HG03103 (cell line): ENCODE data around the gene BSND.

ENCODE experiments used
- ATAC-seq: cut with Tn5 transposase; IDR thresholded peaks from one replicate; pipeline ENCODE4 v1.9.1; 2021; ENCODE audit warnings: low read depth; ENCODE audit not compliant: unreplicated experiment

The BSND gene

DNA sequence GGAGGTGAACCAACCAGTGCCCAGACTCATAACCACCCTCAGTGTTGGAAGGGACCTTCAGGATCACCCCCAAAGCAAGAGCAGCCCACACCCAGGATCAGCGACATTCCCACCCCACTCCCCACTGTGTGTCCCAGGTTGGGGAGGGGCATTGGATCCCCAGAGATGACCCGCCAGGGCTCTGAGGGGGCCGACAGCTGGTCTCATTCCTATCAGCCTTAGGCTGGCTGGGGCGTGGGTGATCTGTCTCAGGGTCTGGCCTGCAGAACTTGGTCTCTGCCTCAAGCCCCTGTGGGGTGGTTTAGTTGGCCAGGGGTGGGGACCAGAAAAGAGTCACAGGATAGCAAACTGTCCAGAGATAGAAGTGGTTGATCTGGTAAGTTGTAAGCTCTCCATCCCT is 7.8 kb upstream of the BSND start:
- ATAC-seq: no peak

DNA sequence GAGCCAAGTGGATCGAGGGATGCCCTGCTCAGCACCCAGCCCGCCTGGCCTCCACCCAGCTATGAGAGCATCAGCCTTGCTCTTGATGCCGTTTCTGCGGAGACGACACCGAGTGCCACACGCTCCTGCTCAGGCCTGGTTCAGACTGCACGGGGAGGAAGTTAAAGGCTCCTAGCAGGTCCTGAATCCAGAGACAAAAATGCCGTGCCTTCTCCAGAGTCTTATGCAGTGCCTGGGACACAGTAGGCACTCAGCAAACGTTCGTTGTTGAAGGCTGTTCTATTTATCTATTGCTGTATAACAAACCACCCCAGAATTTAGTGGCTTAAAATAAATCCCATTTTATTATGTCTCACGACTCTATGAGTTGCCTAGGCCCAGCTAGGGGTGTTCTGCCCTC is 6.8 kb upstream of the BSND start:
- no peak for ATAC-seq

DNA sequence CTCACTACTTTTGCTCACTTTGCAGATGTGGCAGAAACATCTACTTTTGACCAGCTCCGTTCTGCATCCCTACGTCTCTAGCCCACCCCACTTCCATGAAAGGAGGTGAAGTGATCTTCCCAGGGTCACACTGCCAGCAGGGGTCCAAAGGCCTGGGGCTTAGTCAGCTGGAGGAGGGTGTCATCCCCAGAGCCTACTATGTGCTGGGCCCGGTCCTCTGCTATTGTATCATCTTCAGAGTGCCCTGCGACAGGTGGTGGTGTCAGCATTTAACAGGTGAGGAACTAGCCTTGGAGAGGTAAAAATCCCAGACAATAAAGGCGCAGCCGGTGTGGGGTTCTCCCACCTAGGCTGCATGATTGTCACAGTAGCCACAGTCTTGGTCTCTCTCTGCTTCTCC is 5.6 kb upstream of the BSND start:
- no peak for ATAC-seq

DNA sequence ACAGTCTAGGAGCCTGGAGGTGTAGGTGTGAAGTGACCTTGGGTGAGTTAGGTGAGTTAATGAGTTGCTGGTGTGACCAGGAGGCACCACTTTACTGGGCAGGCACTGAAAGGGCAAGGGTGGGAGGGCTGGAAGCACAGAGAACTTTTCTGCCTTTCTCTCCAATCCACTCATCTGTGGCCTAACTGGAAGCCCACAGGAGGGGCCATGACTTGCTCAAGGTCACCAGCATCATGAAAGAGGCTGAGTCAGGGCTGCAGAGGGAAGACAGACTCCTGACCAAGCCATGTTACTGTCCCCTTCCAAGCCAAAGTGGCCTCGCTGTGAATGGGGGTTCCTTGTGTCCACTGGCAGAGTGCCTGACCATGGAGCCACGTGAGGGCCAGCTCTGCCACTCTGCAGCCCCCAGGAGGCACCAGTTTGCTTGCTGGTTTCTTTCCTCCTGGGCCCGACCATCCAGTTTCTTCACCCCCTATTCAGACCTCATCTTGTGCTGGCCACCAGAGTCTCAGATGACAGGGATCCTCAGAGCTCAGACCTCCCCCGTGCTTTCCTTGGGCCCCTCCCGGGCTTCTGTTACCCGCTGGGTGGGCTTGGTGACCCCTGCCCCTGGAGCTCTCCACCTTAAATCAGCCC is 4.3 kb upstream of the BSND start:
- ATAC-seq: no peak

DNA sequence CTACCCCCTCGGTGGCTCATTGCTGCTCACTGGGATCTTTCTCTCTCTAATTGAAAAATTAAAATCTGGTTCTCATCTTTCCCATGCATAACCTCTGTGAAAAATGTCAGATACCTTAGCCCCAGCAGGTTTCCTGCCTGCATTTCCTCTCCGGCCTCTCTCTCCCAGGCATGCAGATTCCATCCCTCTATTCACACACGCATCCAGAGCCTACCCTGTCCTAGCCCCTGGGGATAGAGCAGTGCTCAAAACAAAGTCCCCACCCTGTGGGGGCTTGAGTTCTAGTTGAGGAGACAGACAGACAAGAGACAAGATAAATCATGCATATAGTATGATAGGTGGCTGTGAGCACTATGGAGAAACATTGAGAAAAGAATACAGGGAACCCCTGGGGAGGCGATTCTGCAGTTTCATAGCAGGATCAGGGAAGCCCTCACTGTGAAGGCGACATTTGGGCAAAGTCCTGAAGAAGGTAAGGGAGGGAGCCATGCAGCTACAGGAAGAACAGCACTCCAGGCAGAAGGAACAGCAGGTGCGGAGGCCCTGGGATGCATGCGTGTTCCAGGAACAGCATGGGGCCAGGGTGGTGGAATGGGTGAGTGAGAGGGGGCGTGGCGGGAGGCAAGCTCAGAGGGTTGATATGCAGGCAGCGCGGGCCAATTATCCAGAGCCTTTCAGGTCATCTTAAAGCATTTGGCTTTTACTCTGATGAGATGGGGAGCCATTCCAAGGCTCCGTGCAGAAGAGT is 3.5 kb upstream of the BSND start:
- no peak for ATAC-seq

DNA sequence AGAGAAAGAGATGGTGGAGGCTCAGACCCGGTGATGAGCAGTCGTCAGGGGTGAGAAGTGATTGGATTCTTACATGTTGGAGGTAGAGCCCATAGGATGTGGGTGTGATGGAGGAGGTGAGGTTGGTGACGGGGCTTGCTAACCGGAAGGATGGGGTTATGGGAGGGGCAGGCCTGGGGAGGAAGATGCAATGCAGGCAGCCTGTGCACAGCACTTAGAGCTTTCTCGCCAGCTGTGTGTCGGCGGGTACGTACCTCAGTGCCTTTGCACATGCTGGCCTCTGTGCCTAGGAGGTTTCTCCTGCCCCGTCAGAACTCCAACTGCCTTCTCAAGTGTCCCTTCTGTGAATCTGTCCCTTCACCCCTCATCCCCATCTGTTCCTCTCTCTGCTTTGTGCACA is 2.9 kb upstream of the BSND start:
- ATAC-seq: no peak

DNA sequence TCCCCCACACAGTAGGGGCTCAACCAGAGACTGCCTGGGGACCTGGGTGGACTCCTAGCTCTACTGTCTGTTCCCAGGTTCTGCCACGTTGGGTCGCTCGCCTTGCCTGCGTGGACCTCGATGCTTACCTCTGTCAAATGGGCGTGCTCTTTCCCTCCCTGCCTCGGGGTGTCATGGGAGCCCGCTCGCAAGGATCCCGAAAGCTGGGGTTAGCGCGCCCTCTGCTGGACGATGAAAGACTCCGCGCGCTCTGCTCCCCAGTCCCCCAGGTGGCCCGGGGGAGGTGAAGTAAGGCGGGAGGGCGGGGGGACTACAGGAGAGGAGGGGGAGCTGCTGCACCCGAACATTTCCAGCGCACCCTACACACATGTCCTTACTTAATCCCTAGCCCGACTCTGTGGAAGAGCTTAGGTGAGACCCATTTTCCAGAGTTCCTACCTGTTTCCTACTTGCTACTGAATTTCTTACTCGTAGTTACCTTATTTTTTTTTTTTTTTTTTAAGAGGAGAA is 2.3 kb upstream of the BSND start:
- ATAC-seq: peak; percentile 79

DNA sequence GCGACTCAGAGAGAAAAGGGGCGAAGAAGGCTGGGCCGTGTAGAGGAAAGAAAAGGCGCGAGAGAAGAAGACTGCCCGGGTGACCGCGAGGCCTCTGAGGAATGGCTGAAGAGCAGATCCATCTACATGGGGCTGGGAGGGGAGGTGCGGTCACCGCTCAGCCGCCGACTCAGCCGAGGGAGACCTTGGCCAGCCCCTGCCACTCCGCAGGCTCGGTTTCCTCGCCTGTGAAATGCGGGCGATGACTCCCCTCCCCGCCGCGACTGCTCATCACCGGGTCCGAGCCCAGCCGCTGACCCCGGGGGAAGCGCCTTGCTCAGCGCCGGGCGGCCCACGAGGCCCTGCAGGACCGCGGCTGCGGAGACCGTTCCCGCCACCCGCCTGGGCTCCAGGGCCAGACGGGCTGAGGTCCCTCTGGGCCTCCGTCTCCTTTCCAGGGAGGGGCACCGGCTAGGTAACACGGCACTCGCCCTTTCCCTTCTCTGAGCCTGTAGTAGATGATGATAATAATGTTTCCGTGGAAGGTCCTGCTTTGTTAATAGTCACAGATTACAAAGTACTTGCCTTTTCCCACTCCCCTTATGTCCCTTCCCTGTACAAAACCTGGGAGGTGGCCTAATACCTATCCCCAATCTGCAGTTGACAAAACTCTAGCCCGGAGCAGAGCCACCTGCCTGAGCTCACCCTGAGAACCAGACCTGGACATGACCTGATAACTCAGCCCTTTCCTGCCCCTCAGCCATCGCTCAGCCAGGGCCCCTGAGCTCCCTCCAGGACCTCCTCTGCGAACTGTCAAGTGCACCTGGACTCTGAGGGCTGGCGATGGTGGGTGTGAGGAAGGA is 1.6 kb upstream of the BSND start:
- no peak for ATAC-seq

DNA sequence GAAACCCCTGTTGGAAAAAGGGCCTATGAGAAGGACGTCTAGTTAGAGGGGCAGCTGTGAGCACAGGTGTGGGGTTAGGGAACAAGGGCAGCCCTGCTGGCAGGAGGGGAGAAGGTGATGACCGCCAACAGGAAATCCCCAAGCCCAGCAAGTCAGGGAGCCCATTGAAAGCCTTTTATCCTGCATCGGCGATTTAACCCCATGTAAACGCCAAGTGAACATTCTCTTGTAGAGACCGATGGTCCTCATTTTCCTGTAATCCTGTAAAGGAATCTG is 1.1 kb upstream of the BSND start:
- no peak for ATAC-seq

DNA sequence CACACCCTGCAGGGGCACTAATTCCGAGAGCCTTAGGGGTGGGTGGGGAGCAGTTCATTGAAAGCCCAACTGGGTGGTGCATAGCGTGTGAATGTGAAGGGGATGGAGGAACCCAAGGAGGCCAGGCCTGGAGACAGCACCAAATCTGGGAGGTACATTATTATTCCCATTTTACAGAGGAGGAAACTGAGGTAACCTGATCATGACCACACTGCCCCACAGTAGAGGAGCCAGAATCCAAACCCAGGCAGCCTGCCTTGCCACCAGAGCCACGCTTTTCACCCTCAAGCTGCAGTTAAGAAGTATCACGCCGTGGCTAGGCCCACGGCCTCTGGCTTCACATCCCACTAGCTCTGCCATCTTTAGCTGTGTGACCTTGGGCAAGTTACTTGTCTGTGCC is 633 bp upstream of the BSND start:
- no peak for ATAC-seq

DNA sequence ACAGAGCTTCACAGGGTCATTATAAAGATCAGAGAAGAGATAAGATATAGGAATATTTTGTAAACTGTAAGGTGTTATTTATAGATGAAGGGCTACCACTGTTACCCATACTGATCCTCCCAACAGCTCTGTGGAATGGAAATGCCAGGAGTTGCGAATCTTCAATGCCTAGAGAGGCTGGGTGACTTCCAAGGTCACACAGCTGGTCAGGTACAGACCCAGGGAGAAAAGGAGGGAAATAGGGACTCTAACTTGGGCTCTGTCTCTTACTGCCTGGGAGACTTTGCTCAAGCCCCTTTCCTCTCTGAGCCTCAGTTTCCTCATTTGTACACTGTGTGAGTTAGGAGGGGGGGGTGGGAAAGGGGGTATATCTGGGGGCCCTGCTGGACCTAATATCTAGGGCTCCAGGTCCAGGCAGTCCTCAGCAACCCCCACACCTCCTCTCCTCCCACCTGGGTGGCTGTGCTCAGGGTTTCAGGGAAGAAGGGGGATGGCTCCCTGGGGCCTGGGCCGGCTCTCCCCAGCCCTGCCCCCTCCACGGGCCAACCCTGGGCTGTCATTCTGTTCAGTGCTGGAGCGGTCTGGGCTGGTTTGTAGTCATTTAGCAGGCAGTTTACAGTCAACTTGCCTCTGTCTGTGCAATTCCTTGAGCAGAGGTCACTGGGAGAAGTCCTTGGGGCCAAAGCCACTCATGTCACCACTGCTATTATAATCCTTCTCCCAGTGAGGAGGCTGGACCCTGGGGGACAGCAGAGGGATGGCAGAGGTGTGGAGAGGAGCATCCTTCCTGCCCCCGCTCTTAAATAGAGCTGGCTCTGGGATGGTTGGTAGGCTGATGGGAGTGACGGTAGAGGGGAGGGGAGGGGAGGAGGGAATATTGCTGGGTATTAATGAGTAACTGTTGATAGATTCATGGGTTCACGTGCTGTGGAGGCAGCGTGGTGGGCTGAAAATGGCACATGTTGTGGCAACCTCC is 1.7 kb downstream of the BSND start:
- ATAC-seq: no peak

DNA sequence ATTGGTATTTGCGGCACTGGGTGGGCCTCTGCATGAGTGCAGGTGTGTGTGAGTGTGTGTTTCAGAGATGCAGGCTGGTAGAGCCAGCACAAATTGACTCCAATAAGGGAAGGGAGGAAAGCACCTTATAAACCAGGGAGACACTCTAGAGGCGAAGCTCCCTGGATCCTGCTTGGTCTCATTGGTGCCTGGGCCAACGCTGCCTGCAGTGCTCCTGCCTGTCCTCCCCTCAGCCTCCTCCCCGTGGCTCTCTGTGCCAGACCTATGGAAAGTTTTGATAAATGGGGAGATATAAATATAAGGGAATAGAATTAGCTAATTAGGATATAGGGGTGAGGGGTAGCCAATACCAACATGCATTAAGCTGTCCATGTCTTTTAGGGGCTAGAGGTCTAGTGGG is 2.6 kb downstream of the BSND start:
- no peak for ATAC-seq

DNA sequence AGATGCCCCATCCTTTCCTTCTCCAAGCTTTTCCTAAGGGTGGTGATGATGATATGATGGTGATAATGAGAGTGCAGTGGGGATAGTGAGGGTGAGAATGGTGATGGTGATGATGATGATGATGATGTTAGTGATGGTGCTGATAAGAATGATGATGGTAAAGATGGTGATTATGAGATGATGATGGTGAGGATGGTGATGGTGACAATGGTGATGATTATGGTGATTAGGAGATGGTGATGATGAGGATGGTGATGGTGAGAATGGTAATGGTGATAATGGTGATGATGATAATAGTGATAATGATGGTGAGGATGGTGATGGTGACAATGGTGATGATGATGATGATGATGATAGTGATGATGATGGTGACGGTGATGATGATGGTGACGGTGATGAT is 4.0 kb downstream of the BSND start:
- no peak for ATAC-seq

DNA sequence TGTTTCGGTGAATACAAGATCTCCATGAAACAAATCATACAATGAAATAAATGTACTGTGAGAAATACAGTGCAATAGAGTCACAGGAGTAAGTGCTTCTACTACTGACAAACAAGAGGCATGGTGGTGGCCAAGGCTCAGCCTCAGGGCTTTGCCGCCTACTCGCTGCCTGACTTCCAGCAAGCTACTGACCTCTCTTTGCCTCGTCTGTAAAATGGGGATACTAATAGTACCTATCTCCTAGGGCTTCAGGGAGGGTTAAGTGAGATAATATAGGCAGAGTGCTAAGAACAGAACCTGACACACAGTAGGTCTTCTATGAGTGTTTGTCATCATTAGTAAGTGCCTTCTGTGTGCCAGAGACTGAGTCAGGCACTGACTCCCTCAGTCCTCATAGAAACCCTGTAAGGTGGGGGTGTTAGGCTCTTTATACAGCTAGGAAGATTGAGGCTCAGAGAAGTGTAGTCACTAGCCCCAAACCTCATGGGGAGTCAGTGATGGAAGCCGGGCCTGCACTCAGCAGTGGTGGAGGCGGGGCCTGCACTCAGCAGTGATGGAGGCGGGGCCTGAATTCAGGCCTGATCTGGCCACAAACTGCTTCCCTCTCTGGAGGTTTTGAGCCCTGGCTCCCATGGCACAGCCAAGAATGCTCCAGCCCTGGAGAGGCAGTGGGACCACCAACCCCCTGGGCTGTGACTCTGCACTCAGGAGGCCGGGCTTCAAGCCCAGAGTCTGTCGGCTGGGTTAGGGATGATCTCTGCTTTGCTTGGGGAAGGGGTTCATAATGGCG is 6.8 kb downstream of the BSND start:
- ATAC-seq: no peak

DNA sequence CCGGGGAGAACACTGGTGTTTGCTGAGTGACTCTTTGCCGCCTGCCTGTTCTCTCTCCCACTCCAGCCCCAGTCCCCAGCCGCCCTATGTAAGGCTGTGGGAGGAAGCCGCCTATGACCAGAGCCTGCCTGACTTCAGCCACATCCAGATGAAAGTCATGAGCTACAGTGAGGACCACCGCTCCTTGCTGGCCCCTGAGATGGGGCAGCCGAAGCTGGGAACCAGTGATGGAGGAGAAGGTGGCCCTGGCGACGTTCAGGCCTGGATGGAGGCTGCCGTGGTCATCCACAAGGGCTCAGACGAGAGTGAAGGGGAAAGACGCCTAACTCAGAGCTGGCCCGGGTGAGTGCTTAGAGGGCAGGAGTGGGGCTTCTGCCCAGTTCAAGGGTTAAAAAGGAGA is 8.2 kb downstream of the BSND start:
- no peak for ATAC-seq

DNA sequence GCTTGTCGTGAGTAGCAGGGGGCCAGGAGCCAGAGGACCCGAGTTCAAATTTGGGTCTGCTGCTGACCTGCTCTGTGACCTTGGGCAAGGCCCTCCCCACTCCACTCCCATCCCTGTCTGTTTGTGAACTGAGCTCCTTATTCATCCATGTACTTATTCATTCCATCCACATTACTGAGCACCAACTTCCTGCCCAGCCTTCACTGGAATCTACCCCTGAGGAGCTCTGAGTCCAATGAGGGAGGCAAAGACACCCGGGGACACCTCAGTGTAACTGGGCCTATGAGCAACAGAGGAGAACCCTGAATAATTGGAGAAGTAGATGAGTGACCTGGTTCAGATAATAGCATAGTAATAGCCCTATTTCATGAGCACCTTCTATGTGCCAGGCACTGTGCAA is 8.9 kb downstream of the BSND start:
- no peak for ATAC-seq

DNA sequence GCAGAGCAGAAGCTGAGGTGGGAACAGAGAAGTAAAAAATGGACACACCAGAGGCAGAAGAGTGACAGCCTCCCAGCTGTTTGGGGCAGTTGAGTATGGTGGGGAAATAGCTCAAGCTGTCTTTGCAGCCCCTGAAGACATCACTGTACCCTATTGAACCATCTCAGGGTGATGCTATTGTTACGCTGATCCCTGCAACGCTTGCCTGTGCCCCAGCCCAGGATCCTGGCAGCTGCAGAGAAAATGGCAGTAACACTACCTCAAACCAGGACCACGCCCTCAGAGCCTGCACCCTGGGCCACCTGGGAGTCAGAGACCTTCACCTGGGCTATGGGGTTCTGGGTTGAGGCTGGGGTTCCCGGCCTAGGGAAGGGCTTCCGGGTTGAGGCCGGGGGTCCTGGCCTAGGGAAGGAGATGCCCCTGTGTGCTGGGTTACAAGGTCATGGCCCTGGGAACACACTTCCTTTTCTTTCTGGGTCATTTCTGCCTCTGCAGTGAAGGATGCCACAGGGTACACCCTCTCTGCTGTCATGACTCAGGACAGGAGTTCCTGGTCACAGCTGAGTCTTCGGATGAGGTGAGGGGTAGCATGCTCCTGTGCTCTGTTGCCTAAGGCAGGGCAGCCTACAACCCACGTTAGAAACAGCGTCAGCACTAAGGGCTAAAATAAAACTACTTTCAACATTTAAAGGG is 11.6 kb downstream of the BSND start:
- ATAC-seq: no peak

DNA sequence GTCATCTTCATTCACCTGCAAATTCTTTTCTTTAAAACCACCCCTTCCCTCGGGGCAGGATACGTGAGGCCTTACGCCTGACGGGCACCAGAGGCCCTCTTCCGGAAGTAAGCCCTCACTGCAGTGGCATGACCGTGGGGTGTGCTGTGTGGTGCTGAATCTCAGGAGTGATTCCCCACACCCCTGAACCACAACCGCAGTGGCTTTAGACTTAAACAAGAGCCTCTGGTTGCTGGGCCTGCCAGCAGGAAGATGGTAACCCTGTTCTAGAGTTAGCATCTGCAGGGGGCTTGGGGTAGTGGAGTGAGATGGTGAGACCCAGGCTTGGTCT is 12.1 kb downstream of the BSND start:
- ATAC-seq: no peak

DNA sequence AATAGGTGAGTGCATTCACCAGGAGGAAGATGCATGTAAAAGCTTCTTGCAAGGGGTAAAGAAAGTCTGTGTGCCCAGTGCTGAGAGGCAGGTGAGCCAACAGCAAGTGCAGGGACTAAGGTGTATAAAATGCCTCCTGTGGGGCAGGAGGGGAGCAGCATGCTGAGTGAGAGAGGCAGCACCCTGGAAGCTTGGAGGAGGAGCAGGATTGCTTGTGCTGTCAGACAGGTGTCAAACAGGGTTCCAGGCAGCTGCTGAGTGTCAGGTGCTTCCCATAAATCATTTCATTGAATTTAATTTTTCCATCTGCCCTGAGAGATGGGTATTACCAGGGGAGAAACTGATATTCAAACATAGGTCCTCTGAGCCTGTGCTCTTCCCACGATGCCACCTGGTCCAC is 13.9 kb downstream of the BSND start:
- ATAC-seq: no peak
